Measurements from ENCODE around the gene ABCC3.
A peak's percentile ranks its signal among the peaks of the same experiment; 100 is the strongest.
"Not testable (repeated sequence)": the region's sequence is repeated elsewhere in the genome, so short reads cannot be mapped to it uniquely, and the experiment has no call there.

The ABCC3 gene

GRCh38 chr17:50719924-50720794 is 85.5 kb downstream of the ABCC3 start:
- no peaks in the 10 kb centered on the region for H3K36me3 ChIP-seq (ENCODE audit: control insufficient read depth, insufficient read depth, low read length)
- peak overlapping the region; percentile 89 for H3K4me3 ChIP-seq (ENCODE audit: low read depth, low read length)
- peak overlapping the region; percentile 97 for H3K9ac ChIP-seq (ENCODE audit: low read depth, low read length)
- H3K4me1 ChIP-seq (ENCODE audit: control insufficient read depth, insufficient read depth, low read length): peaks cover 10% of the 10 kb centered on the region
- H3K27me3 ChIP-seq (ENCODE audit: control insufficient read depth, insufficient read depth, low read length): no peaks in the 10 kb centered on the region
- no peaks in the 10 kb centered on the region for H3K9me3 ChIP-seq (ENCODE audit: control insufficient read depth, insufficient read depth, low read length)

DNA sequence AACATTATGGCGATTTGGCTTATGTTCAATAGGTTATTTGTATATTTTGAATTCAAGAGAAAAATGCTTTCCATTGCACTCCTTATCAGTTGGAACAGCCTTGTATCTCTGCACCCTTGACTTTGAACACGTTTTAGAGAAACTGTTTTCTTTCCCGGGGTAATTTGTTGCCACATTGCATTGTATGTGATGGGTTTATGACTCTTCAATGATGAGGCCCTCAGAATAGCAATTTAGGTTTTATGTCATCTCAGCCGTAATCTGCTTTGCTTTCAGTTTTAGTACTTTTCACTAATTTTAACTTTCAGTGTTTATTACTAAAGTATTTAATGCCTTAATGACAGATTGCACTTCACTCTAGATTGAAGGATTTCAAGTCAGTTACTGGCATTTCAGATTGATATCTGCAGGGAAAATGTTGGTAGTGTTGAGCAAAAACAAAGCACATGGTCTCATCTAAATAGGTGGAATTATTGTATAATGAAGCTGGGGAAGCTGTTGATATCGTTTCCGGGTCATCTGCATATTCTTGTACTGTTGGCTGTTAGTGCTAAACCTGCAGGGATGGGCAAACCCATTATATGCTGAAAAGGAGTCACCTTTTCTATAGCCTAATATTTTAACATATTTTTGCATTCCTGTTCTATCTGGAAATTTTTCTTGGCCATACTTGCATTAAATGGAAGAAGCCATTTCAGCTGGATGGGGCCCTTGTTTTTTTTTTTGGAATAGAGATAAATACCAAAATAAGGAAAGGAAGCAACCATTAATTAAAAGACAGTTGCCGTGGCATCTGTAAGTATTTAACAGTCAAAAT is 86.7 kb downstream of the ABCC3 start:
- Histone ChIP-seq H3K36me3 (ENCODE audit: control insufficient read depth, insufficient read depth, low read length) (no peaks in the 10 kb centered on the region), H3K9ac (ENCODE audit: low read depth, low read length) (peak overlapping the region; percentile 97), H3K27me3 (ENCODE audit: control insufficient read depth, insufficient read depth, low read length) (no peaks in the 10 kb centered on the region), H3K4me3 (ENCODE audit: low read depth, low read length) (peak overlapping the region; percentile 89), H3K4me1 (ENCODE audit: control insufficient read depth, insufficient read depth, low read length) (peaks cover 10% of the 10 kb centered on the region), H3K9me3 (ENCODE audit: control insufficient read depth, insufficient read depth, low read length) (no peaks in the 10 kb centered on the region)

DNA sequence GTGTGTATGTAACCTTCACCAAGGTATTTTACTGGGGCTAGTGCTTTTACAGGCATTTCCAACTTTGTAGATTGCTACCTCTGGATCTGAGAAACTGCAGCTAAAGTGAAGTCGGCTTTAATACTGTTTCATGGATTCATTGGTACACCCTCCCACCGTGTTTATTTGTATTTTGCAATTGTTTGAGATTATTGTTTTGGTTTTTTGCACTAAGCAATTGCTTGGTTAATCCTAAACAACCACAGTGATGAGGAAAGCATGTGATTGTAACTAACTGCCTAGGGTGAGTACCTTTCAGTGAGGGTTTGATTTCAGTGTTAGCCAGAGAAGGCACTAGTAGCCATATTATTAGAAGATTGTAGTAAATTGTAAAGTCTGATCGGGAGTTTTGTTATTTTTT is 88.1 kb downstream of the ABCC3 start:
- H3K36me3 ChIP-seq (ENCODE audit: control insufficient read depth, insufficient read depth, low read length): no peaks in the 10 kb centered on the region
- peak overlapping the region; percentile 27 for H3K4me3 ChIP-seq (ENCODE audit: low read depth, low read length)
- no peak overlapping the region for H3K9ac ChIP-seq (ENCODE audit: low read depth, low read length)
- H3K9me3 ChIP-seq (ENCODE audit: control insufficient read depth, insufficient read depth, low read length): no peaks in the 10 kb centered on the region
- H3K27me3 ChIP-seq (ENCODE audit: control insufficient read depth, insufficient read depth, low read length): no peaks in the 10 kb centered on the region
- peaks cover 15% of the 10 kb centered on the region for H3K4me1 ChIP-seq (ENCODE audit: control insufficient read depth, insufficient read depth, low read length)

DNA sequence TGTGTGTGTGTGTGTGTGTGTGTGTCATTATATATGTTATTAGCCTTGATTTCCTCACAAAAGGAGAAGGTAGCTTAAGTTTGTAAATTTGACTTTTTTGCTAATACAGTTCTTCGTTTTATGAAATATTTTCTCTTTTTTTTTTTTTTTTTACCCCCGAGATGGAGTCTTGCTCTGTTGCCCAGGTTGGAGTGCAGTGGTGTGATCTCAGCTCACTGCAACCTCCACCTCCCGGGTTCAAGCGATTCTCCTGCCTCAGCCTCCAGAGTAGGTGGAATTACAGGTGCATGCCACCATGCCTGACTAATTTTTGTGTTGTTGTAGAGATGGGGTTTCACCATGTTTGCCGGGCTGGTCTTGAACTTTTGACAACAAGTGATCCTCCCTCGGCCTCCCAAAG is 89.9 kb downstream of the ABCC3 start:
- not testable (repeated sequence) for H3K36me3 ChIP-seq (ENCODE audit: control insufficient read depth, insufficient read depth, low read length)

GRCh38 chr17:50725769-50726655 is 91.3 kb downstream of the ABCC3 start:
- Histone ChIP-seq H3K4me1 (ENCODE audit: control insufficient read depth, insufficient read depth, low read length) (peaks cover 15% of the 10 kb centered on the region), H3K36me3 (ENCODE audit: control insufficient read depth, insufficient read depth, low read length) (no peaks in the 10 kb centered on the region), H3K9me3 (ENCODE audit: control insufficient read depth, insufficient read depth, low read length) (no peaks in the 10 kb centered on the region)

More for the DNA sequence above, 89.9 kb downstream of the ABCC3 start:
- H3K4me3 ChIP-seq (ENCODE audit: low read depth, low read length); H3K9me3 ChIP-seq (ENCODE audit: control insufficient read depth, insufficient read depth, low read length); H3K9ac ChIP-seq (ENCODE audit: low read depth, low read length); H3K27me3 ChIP-seq (ENCODE audit: control insufficient read depth, insufficient read depth, low read length): not testable (repeated sequence)
- peaks cover 15% of the 10 kb centered on the region for H3K4me1 ChIP-seq (ENCODE audit: control insufficient read depth, insufficient read depth, low read length)

DNA sequence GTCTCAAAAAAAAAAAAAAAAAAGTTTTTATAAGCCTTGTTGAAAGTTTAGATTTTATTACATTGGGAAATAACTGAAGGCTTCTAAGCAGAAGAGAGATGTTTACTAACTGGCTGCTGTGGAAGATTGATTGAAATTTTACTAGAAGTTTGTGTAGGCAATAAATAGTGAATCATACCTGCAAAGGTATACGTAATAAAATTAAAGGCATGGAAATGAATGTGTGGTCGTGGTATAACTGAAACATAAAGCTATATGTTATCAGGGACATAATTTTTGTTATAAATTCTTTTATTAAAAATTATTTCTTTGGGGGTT is 93.4 kb downstream of the ABCC3 start:
- Histone ChIP-seq H3K4me3 (ENCODE audit: low read depth, low read length) (no peak overlapping the region), H3K4me1 (ENCODE audit: control insufficient read depth, insufficient read depth, low read length) (peaks cover 8% of the 10 kb centered on the region), H3K36me3 (ENCODE audit: control insufficient read depth, insufficient read depth, low read length) (no peaks in the 10 kb centered on the region), H3K9ac (ENCODE audit: low read depth, low read length) (no peak overlapping the region), H3K27me3 (ENCODE audit: control insufficient read depth, insufficient read depth, low read length) (no peaks in the 10 kb centered on the region), H3K9me3 (ENCODE audit: control insufficient read depth, insufficient read depth, low read length) (no peaks in the 10 kb centered on the region)

More at GRCh38 chr17:50725769-50726655, 91.3 kb downstream of the ABCC3 start:
- Histone ChIP-seq H3K4me3 (ENCODE audit: low read depth, low read length) (no peak overlapping the region), H3K9ac (ENCODE audit: low read depth, low read length) (no peak overlapping the region), H3K27me3 (ENCODE audit: control insufficient read depth, insufficient read depth, low read length) (no peaks in the 10 kb centered on the region)

- no peaks in the 10 kb centered on the region for H3K36me3 ChIP-seq (ENCODE audit: control insufficient read depth, insufficient read depth, low read length)
- H3K27me3 ChIP-seq (ENCODE audit: control insufficient read depth, insufficient read depth, low read length): no peaks in the 10 kb centered on the region
- peaks cover 6% of the 10 kb centered on the region for H3K4me1 ChIP-seq (ENCODE audit: control insufficient read depth, insufficient read depth, low read length)
- H3K9ac ChIP-seq (ENCODE audit: low read depth, low read length): no peak overlapping the region
- H3K9me3 ChIP-seq (ENCODE audit: control insufficient read depth, insufficient read depth, low read length): no peaks in the 10 kb centered on the region
- H3K4me3 ChIP-seq (ENCODE audit: low read depth, low read length): no peak overlapping the region
Observed at GRCh38 chr17:50728881-50729765, 94.4 kb downstream of the ABCC3 start.

DNA sequence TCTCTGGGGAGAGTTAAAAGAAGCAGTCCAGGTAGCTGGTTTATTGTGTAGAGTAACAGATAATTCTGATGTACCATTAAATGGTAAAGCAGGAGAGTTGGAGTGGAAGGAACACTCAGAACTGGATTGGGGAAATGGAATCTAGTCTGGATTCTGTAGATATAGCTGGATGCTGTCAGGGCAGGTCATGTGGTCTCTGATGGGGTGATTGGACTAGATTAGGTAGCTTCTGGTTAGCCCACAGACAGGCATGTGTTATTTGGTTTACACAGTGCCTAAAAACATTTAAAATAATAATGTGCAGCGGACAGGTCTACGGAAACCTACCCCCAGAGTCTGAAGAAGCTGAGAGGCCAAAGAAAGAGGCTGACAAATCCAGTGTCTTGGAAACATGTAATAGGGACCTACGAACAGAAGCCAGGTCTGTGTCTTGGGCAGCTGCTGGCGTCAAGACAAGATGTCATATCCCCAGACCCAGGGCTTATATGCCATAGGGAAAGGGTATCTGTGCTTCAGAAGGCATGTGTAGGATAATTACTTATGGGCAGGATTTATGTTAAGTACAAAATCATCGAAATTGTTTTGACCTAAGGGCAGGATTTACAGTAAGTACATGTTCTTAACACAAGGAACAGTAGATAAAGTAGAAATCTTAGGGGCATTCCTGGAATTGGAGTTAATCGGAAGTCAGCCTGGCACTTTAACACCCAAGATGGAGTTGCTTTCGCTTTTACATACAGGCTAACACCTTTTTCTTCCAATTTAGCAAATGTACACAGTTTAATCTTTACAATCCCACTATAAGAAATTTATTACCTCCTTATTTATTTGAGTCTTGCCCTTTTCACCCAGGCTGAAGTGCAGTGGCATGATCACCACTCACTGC is 97.1 kb downstream of the ABCC3 start:
- Histone ChIP-seq H3K36me3 (ENCODE audit: control insufficient read depth, insufficient read depth, low read length) (peaks cover 3% of the 10 kb centered on the region), H3K27me3 (ENCODE audit: control insufficient read depth, insufficient read depth, low read length) (no peaks in the 10 kb centered on the region), H3K4me3 (ENCODE audit: low read depth, low read length) (no peak overlapping the region), H3K9ac (ENCODE audit: low read depth, low read length) (no peak overlapping the region), H3K9me3 (ENCODE audit: control insufficient read depth, insufficient read depth, low read length) (no peaks in the 10 kb centered on the region), H3K4me1 (ENCODE audit: control insufficient read depth, insufficient read depth, low read length) (peaks cover 6% of the 10 kb centered on the region)

DNA sequence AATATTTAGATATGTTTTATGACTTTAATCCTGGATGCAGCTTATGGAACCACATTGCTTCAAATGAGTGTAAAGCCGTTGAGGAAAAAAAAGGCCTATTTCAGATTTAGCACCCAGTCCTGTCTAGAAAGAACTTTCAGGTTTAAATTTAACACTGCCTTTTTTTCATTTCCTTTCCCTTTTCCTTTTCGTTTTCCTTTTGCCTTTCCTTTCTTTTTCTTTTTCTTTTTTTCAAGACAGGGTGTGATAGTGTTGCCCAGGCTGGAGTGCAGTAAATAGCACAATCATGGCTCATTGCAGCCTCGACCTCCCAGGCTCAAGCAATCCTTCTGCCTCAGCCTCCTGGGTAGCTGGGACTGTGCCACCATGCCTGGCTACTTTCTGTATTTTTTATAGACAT is 100.6 kb downstream of the ABCC3 start:
- Histone ChIP-seq H3K36me3 (ENCODE audit: control insufficient read depth, insufficient read depth, low read length) (peaks cover 10% of the 10 kb centered on the region), H3K9ac (ENCODE audit: low read depth, low read length) (no peak overlapping the region), H3K4me1 (ENCODE audit: control insufficient read depth, insufficient read depth, low read length) (no peaks in the 10 kb centered on the region), H3K27me3 (ENCODE audit: control insufficient read depth, insufficient read depth, low read length) (no peaks in the 10 kb centered on the region), H3K4me3 (ENCODE audit: low read depth, low read length) (no peak overlapping the region), H3K9me3 (ENCODE audit: control insufficient read depth, insufficient read depth, low read length) (no peaks in the 10 kb centered on the region)

- Histone ChIP-seq H3K4me1 (ENCODE audit: control insufficient read depth, insufficient read depth, low read length) (no peaks in the 10 kb centered on the region), H3K4me3 (ENCODE audit: low read depth, low read length) (no peak overlapping the region), H3K9ac (ENCODE audit: low read depth, low read length) (no peak overlapping the region), H3K36me3 (ENCODE audit: control insufficient read depth, insufficient read depth, low read length) (peaks cover 28% of the 10 kb centered on the region), H3K27me3 (ENCODE audit: control insufficient read depth, insufficient read depth, low read length) (no peaks in the 10 kb centered on the region), H3K9me3 (ENCODE audit: control insufficient read depth, insufficient read depth, low read length) (no peaks in the 10 kb centered on the region)
Observed at GRCh38 chr17:50737118-50737698, 102.5 kb downstream of the ABCC3 start.
